A549 (cell line): Measurements from ENCODE around the gene TFAP2C. TPM values are rescaled to one million over a fixed set of nuclear protein-coding genes. Genes with fewer than 3 reads are reported as not detected.

Experiments
- ATOH8 ChIP-seq: fragments of 250-450 bp; sonication (Bioruptor Pico); IDR thresholded peaks from 2 replicates; pipeline ENCODE4 v1.5.0; 2020; ENCODE audit warnings: low read depth, mild to moderate bottlenecking, moderate library complexity
- BCL3 ChIP-seq: fragments of >200 bp; sonication (Bioruptor Twin); formaldehyde crosslinking; IDR thresholded peaks from 3 replicates; pipeline ENCODE4 v1.6.1; 2016
- CBX2 ChIP-seq: fragments of 200-600 bp; sonication (generic); IDR thresholded peaks from 2 replicates; pipeline ENCODE4 v1.6.1; 2016; ENCODE audit warnings: low read depth, mild to moderate bottlenecking, borderline replicate concordance
- CBX8 ChIP-seq: fragments of 200-600 bp; sonication (generic); IDR thresholded peaks from 2 replicates; pipeline ENCODE4 v1.6.1; 2016
- CHD4 ChIP-seq: fragments of 200-600 bp; sonication (generic); IDR thresholded peaks from 2 replicates; pipeline ENCODE4 v1.6.1; 2016; ENCODE audit warnings: antibody characterized with exemption, mild to moderate bottlenecking, borderline replicate concordance
- E2F6 ChIP-seq: IDR thresholded peaks from 2 replicates; pipeline ENCODE4 v1.6.1; 2012; ENCODE audit warnings: low read depth, borderline replicate concordance
- EHF ChIP-seq: fragments of 250-450 bp; sonication (Bioruptor Pico); IDR thresholded peaks from 2 replicates; pipeline ENCODE4 v1.5.0; 2020; ENCODE audit warnings: mild to moderate bottlenecking
- ELK1 ChIP-seq: fragments of 150-350 bp; IDR thresholded peaks from 2 replicates; pipeline ENCODE4 v1.6.1; 2014; ENCODE audit warnings: low read depth, mild to moderate bottlenecking, low read length
- FOSB ChIP-seq: fragments of 250-450 bp; sonication (Bioruptor Pico); IDR thresholded peaks from 2 replicates; pipeline ENCODE4 v1.5.0; 2020; ENCODE audit warnings: mild to moderate bottlenecking, moderate library complexity
- FOSL2 ChIP-seq, 2 experiments: fragments of 450-650 bp in 1 of 2; fragments of >200 bp in 1 of 2; sonication (Bioruptor Twin) in 1 of 2; formaldehyde crosslinking; IDR thresholded peaks; 2 replicates each; pipeline versions ENCODE4 v1.5.0 to v1.6.1; 2016 to 2020; ENCODE audit warnings: mild to moderate bottlenecking in 1 of 2, moderate library complexity in 1 of 2
- FOXS1 ChIP-seq: fragments of 250-450 bp; sonication (Bioruptor Pico); IDR thresholded peaks from 2 replicates; pipeline ENCODE4 v1.5.0; 2020; ENCODE audit warnings: mild to moderate bottlenecking, moderate library complexity
- GATA3 ChIP-seq: IDR thresholded peaks from 2 replicates; pipeline ENCODE4 v1.6.1; 2012; ENCODE audit warnings: borderline replicate concordance
- HEYL ChIP-seq: fragments of 250-450 bp; sonication (Bioruptor Pico); IDR thresholded peaks from 2 replicates; pipeline ENCODE4 v1.8.0; 2021; ENCODE audit warnings: mild to moderate bottlenecking, moderate library complexity
- HMGXB4 ChIP-seq: fragments of 250-450 bp; sonication (Bioruptor Pico); IDR thresholded peaks from 2 replicates; pipeline ENCODE4 v1.5.0; 2021; ENCODE audit warnings: mild to moderate bottlenecking, moderate library complexity, borderline replicate concordance
- HOXA7 ChIP-seq: fragments of 250-450 bp; sonication (Bioruptor Pico); IDR thresholded peaks from 2 replicates; pipeline ENCODE4 v1.5.0; 2020; ENCODE audit warnings: mild to moderate bottlenecking, moderate library complexity
- HOXB13 ChIP-seq: fragments of 250-450 bp; sonication (Bioruptor Pico); IDR thresholded peaks from 2 replicates; pipeline ENCODE4 v1.5.0; 2020; ENCODE audit warnings: low read depth, mild to moderate bottlenecking, moderate library complexity
- MAX ChIP-seq: IDR thresholded peaks from 2 replicates; pipeline ENCODE4 v1.6.1; 2012
- MAZ ChIP-seq: fragments of 150-350 bp; IDR thresholded peaks from 2 replicates; pipeline ENCODE4 v1.6.1; 2014; ENCODE audit warnings: antibody characterized with exemption, low read depth, low read length, borderline replicate concordance
- PHF8 ChIP-seq: fragments of 200-600 bp; sonication (generic); IDR thresholded peaks from 2 replicates; pipeline ENCODE4 v1.6.1; 2016; ENCODE audit warnings: low read depth, mild to moderate bottlenecking, antibody characterized with exemption, moderate library complexity, borderline replicate concordance
- POLR2A ChIP-seq: IDR thresholded peaks from 2 replicates; pipeline ENCODE4 v1.6.1; 2012; ENCODE audit warnings: mild to moderate bottlenecking, low read length
- POLR2AphosphoS2 ChIP-seq: conservative IDR thresholded peaks from 2 replicates; pipeline ENCODE4 v1.6.1; 2012; ENCODE audit warnings: low read length, improper control_type of control experiment, inconsistent platforms
- RAD21 ChIP-seq, 2 experiments: fragments of >200 bp in 1 of 2; sonication (Bioruptor Twin) in 1 of 2; formaldehyde crosslinking in 1 of 2; IDR thresholded peaks in 1 of 2; conservative IDR thresholded peaks in 1 of 2; 2 replicates in 1 of 2; 3 replicates in 1 of 2; pipeline ENCODE4 v1.6.1; 2012 to 2018; ENCODE audit warnings: inconsistent platforms in 1 of 2
- RARB ChIP-seq: fragments of 250-450 bp; sonication (Bioruptor Pico); IDR thresholded peaks from 2 replicates; pipeline ENCODE4 v1.8.0; 2021; ENCODE audit warnings: mild to moderate bottlenecking, moderate library complexity
- RCOR1 ChIP-seq: fragments of 150-350 bp; IDR thresholded peaks from 2 replicates; pipeline ENCODE4 v1.6.1; 2014; ENCODE audit warnings: antibody characterized with exemption, low read length, low read depth
- REST ChIP-seq: fragments of 200-600 bp; sonication (generic); IDR thresholded peaks from 2 replicates; pipeline ENCODE4 v1.6.1; 2016; ENCODE audit warnings: antibody characterized with exemption, mild to moderate bottlenecking, moderate library complexity
- SMC3 ChIP-seq: fragments of >200 bp; sonication (Bioruptor Twin); formaldehyde crosslinking; IDR thresholded peaks from 3 replicates; pipeline ENCODE4 v1.6.1; 2018; ENCODE audit warnings: inconsistent platforms
- USF2 ChIP-seq: fragments of 450-650 bp; IDR thresholded peaks from 2 replicates; pipeline ENCODE4 v1.6.1; 2014; ENCODE audit warnings: antibody characterized with exemption
- ZC3H11A ChIP-seq: fragments of 450-650 bp; IDR thresholded peaks from 2 replicates; pipeline ENCODE4 v1.6.1; 2014; ENCODE audit warnings: antibody characterized with exemption, mild to moderate bottlenecking
- ZFP36 ChIP-seq: fragments of 450-650 bp; IDR thresholded peaks from 2 replicates; pipeline ENCODE4 v1.6.1; 2014; ENCODE audit warnings: borderline replicate concordance; ENCODE audit not compliant: partially characterized antibody
- ZSCAN20 ChIP-seq: fragments of 250-450 bp; sonication (Bioruptor Pico); IDR thresholded peaks from 2 replicates; pipeline ENCODE4 v1.8.0; 2022; ENCODE audit warnings: mild to moderate bottlenecking, moderate library complexity
- polyA plus RNA-seq, 4 experiments: library from polyadenylated mRNA; depleted of rRNA in 3 of 4; stranded (reverse); fragments of >200 nt; fragmentation: RNase III in 1 of 4; extraction: RNeasy Plus Mini Kit Qiagen cat#74134 plus additional on column Dnase treatment in 1 of 4; gene quantifications; 2 replicates in 3 of 4; 3 replicates in 1 of 4; pipeline ENCODE4 v1.2.3, GENCODE V29; 2011 to 2017

TFAP2C gene
- polyA plus RNA-seq, 2 of the 4 experiments (the other 2 are of a cell fraction), result 9.6 to 14.2 TPM

- TF ChIP-seq HOXB13 (no peak), REST (no peak), POLR2A (no peak; the same call in 1 of the 2 replicates), FOSL2 (IDR thresholded peaks at IDR 0.05) (no peak), FOSL2 (CRISPR knock-in tag; IDR thresholded peaks at IDR 0.05) (no peak), CBX2 (no peak), PHF8 (no peak), E2F6 (0 out of 2 replicates have a peak, but pooled peaks have one; percentile 15), MAZ (no peak), FOXS1 (CRISPR knock-in tag) (no peak), HMGXB4 (CRISPR knock-in tag) (no peak; the same call in 1 of the 2 replicates), HOXA7 (CRISPR knock-in tag) (no peak), HEYL (CRISPR knock-in tag) (no peak), CHD4 (no peak), ZC3H11A (no peak), EHF (CRISPR knock-in tag) (no peak), RARB (CRISPR knock-in tag) (no peak), FOSB (CRISPR knock-in tag) (no peak), SMC3 (peak; percentile 8; the same call in 1 of the 3 replicates), ZFP36 (no peak), BCL3 (no peak), RAD21 (conservative IDR thresholded peaks at IDR 0.05 in 1 of 2, IDR thresholded peaks at IDR 0.05 in 1 of 2) (peak in 1 of 2 experiments; percentile 48; a peak in 3 of 5 replicates), ATOH8 (CRISPR knock-in tag) (no peak), MAX (peak; percentile 28; the same call in 1 of the 2 replicates), CBX8 (no peak), ZSCAN20 (CRISPR knock-in tag) (no peak), ELK1 (no peak), POLR2AphosphoS2 (no peak), USF2 (no peak), GATA3 (peak; percentile 35; the same call in 1 of the 2 replicates), RCOR1 (no peak)
Measured at GRCh38 chr20:56630506-56631317, 1.6 kb downstream of the TFAP2C start (continued).
